Fibroblast of the aortic adventitia (primary cell): ENCODE data around the gene GALNT12. TPM values are rescaled to one million over a fixed set of nuclear protein-coding genes. Genes with fewer than 3 reads are reported as not detected.
A peak's percentile ranks its signal among the peaks of the same experiment; 100 is the strongest.

Experiments
- DNase-seq: peaks from one replicate; pipeline ENCODE4 v3.0.0-alpha.2; 2010; ENCODE audit warnings: low read depth
- H3K4me3 ChIP-seq: 2 replicates; pipeline ENCODE4 v1.5.1; 2011; ENCODE audit warnings: low read depth, mild to moderate bottlenecking, control low read depth, low read length, moderate library complexity
- total RNA-seq: library from RNA; depleted of rRNA; stranded (reverse); fragments of >200 nt; gene quantifications from 2 replicates; pipeline ENCODE4 v1.2.3, GENCODE V29; 2012; ENCODE audit warnings: low replicate concordance
- TF ChIP-seq, protein P1 (sequence below): IDR thresholded peaks from 2 replicates; pipeline ENCODE4 v1.5.1; 2011; ENCODE audit warnings: mild to moderate bottlenecking, low read length, control low read depth, inconsistent platforms; ENCODE audit not compliant: insufficient read depth

Gene GALNT12
- total RNA-seq, 1 donor: 24.9 TPM

- no peak overlapping the region for H3K4me3 ChIP-seq
- TF ChIP-seq, protein P1, sequence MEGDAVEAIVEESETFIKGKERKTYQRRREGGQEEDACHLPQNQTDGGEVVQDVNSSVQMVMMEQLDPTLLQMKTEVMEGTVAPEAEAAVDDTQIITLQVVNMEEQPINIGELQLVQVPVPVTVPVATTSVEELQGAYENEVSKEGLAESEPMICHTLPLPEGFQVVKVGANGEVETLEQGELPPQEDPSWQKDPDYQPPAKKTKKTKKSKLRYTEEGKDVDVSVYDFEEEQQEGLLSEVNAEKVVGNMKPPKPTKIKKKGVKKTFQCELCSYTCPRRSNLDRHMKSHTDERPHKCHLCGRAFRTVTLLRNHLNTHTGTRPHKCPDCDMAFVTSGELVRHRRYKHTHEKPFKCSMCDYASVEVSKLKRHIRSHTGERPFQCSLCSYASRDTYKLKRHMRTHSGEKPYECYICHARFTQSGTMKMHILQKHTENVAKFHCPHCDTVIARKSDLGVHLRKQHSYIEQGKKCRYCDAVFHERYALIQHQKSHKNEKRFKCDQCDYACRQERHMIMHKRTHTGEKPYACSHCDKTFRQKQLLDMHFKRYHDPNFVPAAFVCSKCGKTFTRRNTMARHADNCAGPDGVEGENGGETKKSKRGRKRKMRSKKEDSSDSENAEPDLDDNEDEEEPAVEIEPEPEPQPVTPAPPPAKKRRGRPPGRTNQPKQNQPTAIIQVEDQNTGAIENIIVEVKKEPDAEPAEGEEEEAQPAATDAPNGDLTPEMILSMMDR: no peak
- DNase-seq: no peak
Measured at GRCh38 chr9:98894171-98894570, 86.7 kb downstream of the GALNT12 start.

DNA sequence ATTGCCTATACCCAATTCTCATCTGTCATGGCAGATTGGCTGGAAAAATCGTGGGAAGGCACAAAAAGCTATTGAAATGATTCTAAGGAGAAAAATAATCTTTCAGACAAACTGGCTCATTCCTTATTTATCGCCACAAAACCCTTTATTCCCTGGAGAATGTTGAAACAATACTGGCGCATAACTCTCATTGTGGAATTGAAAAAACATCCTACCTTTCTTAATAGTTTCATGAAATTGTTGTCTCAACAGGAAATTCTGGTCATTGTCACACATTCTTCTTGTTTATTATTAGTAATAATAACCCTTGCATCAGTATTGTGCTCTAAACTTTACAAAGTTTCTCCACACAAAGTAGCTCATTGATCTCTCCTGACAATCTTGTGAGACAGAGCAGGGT is 87.3 kb downstream of the GALNT12 start:
- TF ChIP-seq, protein P1: no peak
- DNase-seq: no peak
- no peak overlapping the region for H3K4me3 ChIP-seq

DNA sequence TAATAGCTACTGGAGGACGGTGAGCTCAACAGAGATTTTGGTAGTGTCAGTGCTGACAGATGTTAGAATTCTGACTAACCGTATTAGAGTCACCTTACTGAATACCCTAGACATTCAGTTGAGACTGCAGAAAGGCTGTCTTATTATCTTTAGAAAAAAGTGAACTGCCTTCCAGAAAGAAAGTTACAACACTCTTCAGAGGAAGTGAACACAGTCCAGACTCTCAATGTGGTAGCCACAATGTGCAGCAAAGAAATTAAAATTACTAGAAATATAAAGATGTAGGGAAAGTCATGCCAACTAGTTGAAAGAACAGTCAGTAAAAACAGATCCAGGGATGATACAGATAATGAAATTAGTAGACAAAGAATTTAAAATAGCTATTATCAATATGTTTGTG is 89.2 kb downstream of the GALNT12 start:
- no peak overlapping the region for H3K4me3 ChIP-seq
- DNase-seq: no peak
- TF ChIP-seq, protein P1: no peak

GRCh38 chr9:98897745-98898144 is 90.3 kb downstream of the GALNT12 start:
- TF ChIP-seq, protein P1: no peak
- DNase-seq: peak; percentile 57
- no peak overlapping the region for H3K4me3 ChIP-seq

GRCh38 chr9:98899408-98900056 is 92.1 kb downstream of the GALNT12 start:
- H3K4me3 ChIP-seq: no peak overlapping the region
- DNase-seq: peak; percentile 82
- TF ChIP-seq, protein P1: no peak

Other genes starting within 250 kb of the GALNT12 start
- gene GABBR2, start 98.7 kb upstream of the GALNT12 start, total RNA-seq: 0.16 and 0.27 TPM in 2 replicates
- gene ANKS6, start 11.1 kb upstream of the GALNT12 start, total RNA-seq: 12.7 and 13.8 TPM in 2 replicates
- gene COL15A1, start 136.2 kb downstream of the GALNT12 start, total RNA-seq: 25.1 and 25.3 TPM in 2 replicates